GM12865 (cell line): ENCODE data around the gene C9orf50.

ENCODE experiments used
- DNase-seq: peaks from one replicate; pipeline ENCODE4 v3.0.0; 2010; ENCODE audit warnings: low read depth
- H3K4me3 ChIP-seq: 2 replicates; pipeline ENCODE4 v1.5.1; 2011; ENCODE audit warnings: mild to moderate bottlenecking, low read depth, low read length, control low read depth
- CTCF ChIP-seq: IDR thresholded peaks from 2 replicates; pipeline ENCODE4 v1.5.1; 2011; ENCODE audit warnings: low read length, control low read depth, low read depth, inconsistent platforms; ENCODE audit not compliant: insufficient read depth; ENCODE audit errors: missing control alignments

Gene C9orf50

GRCh38 chr9:129655154-129655553, 34.3 kb upstream of the C9orf50 start:
- H3K4me3 ChIP-seq, result no peak overlapping the region
- no peak for TF ChIP-seq CTCF
- DNase-seq, result no peak

- no peak for TF ChIP-seq CTCF
- H3K4me3 ChIP-seq, result no peak overlapping the region
- DNase-seq, result no peak
Measured at GRCh38 chr9:129654554-129655040, 33.7 kb upstream of the C9orf50 start.

- H3K4me3 ChIP-seq, result no peak overlapping the region
- no peak for DNase-seq
- no peak for TF ChIP-seq CTCF
Measured at GRCh38 chr9:129653823-129654553, 33.1 kb upstream of the C9orf50 start.

- no peak overlapping the region for H3K4me3 ChIP-seq
- no peak for DNase-seq
- TF ChIP-seq CTCF, result no peak
Measured at GRCh38 chr9:129650680-129651235, 29.9 kb upstream of the C9orf50 start.

- no peak overlapping the region for H3K4me3 ChIP-seq
- DNase-seq, result no peak
- no peak for TF ChIP-seq CTCF
Measured at GRCh38 chr9:129649726-129650679, 29.1 kb upstream of the C9orf50 start.

- TF ChIP-seq CTCF, result no peak
- DNase-seq, result no peak
- no peak overlapping the region for H3K4me3 ChIP-seq
Measured at GRCh38 chr9:129648764-129649115, 27.8 kb upstream of the C9orf50 start.
